ENCODE data around the gene GPR18. TPM values are rescaled to one million over a fixed set of nuclear protein-coding genes. Genes with fewer than 3 reads are reported as not detected.
A peak's percentile ranks its signal among the peaks of the same experiment; 100 is the strongest.

The GPR18 gene
- total RNA-seq, 4 donors from 2014 or later: not detected

DNA sequence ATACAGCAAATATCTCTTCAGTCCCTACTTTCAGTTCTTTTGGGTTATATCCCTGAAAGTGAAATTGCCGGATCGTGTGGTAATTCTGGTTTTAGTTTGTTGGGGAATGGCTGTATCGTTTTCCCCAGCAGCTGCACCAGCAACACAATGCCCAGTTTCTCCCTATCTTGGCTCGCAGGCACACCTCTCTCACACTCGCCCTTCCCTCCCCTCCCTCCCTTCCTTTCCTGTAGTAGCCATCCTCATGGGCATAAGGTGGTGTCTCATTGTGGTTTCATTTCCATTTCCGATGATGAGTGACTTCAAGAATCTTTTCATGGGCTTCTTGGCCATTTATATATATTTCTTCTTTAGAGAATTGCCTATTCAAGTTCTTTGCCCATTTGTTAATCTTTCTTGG lies 8.6 kb upstream of the GPR18 start:
- H3K27me3 ChIP-seq: no peaks in the 10 kb centered on the region
- H3K9me3 ChIP-seq: no peaks in the 10 kb centered on the region
- intact Hi-C loops (cut with DNase I; ENCODE audit: low total_unique reads) (loop anchor here (1.0 to 5.0 kb wide), 3 partner anchors 50 to 91 kb away; partner anchors contain the start of gene UBAC2), in situ Hi-C loops (cut with MboI; ENCODE audit: low sequenced_read_pairs in 4 of 4) (loop anchor here in 3 of 4 donors (5.0 to 25.0 kb wide), 2 partner anchors 170 kb away; no protein-coding TSS in a partner anchor)
- DNase-seq (no peak), ATAC-seq (no peak)
- H3K4me3 ChIP-seq: no peak overlapping the region
- TF ChIP-seq POLR2A (IDR thresholded peaks at IDR 0.05): no peak
- no peak overlapping the region for H3K27ac ChIP-seq
- H3K4me1 ChIP-seq: peaks cover 38 to 43% of the 10 kb centered on the region in 2 donors
- H3K36me3 ChIP-seq: no peaks in the 10 kb centered on the region

DNA sequence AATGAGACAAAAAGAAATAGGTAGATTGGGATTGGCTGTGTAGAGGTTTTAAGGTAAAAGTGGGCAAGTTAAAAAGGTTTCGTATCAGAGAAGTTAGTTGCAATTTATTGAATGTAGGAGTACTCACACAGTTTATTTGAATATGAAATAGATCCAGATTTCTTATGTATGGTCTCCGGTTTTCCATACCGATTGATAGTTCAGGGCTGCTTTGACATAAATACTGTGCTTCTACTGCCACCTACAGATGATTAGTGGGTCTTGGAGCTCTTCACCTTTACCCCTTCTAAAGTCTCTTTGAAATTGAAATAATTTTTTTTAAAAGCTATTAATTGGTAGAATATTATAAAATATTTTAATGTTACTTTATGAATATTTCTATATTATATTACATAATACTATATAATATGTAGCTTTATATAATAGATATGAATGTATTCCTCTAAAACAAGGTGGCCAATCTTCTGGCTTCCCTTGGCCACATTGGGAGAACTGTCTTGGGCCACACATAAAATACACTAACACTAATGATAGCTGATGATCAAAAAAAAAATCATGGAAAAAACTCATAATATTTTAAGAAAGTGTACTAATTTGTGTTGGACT lies 7.7 kb upstream of the GPR18 start:
- Histone ChIP-seq H3K27ac (peak overlapping the region in 2 of 4 donors; percentile 57 to 62), H3K36me3 (no peaks in the 10 kb centered on the region), H3K4me1 (peaks cover 38 to 43% of the 10 kb centered on the region in 2 donors), H3K9me3 (no peaks in the 10 kb centered on the region), H3K4me3 (no peak overlapping the region), H3K27me3 (no peaks in the 10 kb centered on the region)
- no peak for DNase-seq
- in situ Hi-C loops (cut with MboI; ENCODE audit: low sequenced_read_pairs in 4 of 4): loop anchor here in 3 of 4 donors (5.0 to 25.0 kb wide), 2 partner anchors 171 kb away; no protein-coding TSS in a partner anchor
- no peak for TF ChIP-seq POLR2A (IDR thresholded peaks at IDR 0.05)
- TF ChIP-seq, protein P1, sequence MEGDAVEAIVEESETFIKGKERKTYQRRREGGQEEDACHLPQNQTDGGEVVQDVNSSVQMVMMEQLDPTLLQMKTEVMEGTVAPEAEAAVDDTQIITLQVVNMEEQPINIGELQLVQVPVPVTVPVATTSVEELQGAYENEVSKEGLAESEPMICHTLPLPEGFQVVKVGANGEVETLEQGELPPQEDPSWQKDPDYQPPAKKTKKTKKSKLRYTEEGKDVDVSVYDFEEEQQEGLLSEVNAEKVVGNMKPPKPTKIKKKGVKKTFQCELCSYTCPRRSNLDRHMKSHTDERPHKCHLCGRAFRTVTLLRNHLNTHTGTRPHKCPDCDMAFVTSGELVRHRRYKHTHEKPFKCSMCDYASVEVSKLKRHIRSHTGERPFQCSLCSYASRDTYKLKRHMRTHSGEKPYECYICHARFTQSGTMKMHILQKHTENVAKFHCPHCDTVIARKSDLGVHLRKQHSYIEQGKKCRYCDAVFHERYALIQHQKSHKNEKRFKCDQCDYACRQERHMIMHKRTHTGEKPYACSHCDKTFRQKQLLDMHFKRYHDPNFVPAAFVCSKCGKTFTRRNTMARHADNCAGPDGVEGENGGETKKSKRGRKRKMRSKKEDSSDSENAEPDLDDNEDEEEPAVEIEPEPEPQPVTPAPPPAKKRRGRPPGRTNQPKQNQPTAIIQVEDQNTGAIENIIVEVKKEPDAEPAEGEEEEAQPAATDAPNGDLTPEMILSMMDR (IDR thresholded peaks at IDR 0.05 in 4 of 5, conservative IDR thresholded peaks at IDR 0.05 in 1 of 5): peak; percentile 44 to 70 (median 65)
- intact Hi-C loops (cut with DNase I; ENCODE audit: low total_unique reads): loop anchor here (1.0 to 5.0 kb wide), 3 partner anchors 49 to 90 kb away; partner anchors contain the start of gene UBAC2
- peak; percentile 42 to 76 for ATAC-seq

DNA sequence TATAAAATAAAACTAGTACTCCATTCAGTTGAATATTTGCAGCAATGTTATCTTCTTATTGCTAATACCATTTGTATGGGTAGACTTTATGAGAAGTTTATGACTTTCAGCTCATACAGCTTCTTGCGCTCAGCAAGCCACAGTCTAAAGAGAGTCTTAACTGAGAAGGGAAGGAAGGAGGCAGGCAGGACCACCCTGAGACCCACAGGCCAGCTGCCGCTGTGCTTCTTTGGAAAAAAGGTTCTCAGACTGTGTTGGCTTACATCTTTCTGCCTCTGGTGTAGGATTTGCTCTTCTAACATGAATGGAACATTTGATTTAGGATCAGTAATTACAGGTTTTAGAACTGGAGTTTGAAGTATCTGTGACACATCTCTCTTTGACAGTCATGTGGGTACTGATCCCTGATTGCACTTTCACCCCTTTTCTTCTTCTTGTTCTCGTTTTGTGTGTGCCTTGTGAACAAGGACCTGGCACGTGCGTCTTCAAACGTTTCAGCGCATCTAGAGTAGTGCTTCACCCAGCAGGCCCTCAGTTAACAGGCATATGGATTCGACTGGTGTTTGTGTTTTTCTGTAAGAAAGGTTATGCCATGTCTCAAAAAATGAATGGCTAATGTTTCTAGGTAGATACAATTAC lies 7.1 kb upstream of the GPR18 start:
- ATAC-seq: no peak
- H3K4me3 ChIP-seq: no peak overlapping the region
- in situ Hi-C loops (cut with MboI; ENCODE audit: low sequenced_read_pairs in 4 of 4): loop anchor here in 3 of 4 donors (5.0 to 25.0 kb wide), 2 partner anchors 172 kb away; no protein-coding TSS in a partner anchor
- TF ChIP-seq, protein P1 (IDR thresholded peaks at IDR 0.05 in 4 of 5, conservative IDR thresholded peaks at IDR 0.05 in 1 of 5): no peak
- TF ChIP-seq POLR2A (IDR thresholded peaks at IDR 0.05): no peak
- intact Hi-C loops (cut with DNase I; ENCODE audit: low total_unique reads): loop anchor here (5.0 kb wide), 1 partner anchor 48 kb away; no protein-coding TSS in a partner anchor
- no peaks in the 10 kb centered on the region for H3K9me3 ChIP-seq
- no peaks in the 10 kb centered on the region for H3K27me3 ChIP-seq
- peaks cover 36 to 45% of the 10 kb centered on the region in 2 donors for H3K4me1 ChIP-seq
- DNase-seq: no peak
- H3K27ac ChIP-seq: peak overlapping the region in 3 of 4 donors; percentile 34 to 62 (median 57)
- no peaks in the 10 kb centered on the region for H3K36me3 ChIP-seq

DNA sequence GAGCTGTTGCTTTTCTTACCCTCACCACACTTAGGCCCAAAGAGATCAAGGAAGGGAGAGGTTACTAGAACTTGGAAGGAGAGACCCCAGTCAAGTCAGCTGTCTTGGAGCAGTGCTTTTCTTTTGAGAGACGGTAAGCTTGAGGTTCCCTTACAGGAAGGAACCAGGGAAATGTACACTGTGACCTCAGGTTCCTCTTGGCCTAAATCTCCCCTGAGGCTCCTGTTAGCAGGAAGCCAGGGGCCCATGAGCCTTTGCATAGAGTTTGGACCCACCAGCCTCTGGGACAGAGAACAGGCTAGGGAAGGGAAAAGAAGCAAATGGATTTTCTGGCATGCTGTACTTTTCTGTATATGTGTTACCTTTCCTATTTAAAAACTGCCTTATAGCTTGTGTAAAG lies 5.9 kb upstream of the GPR18 start:
- DNase-seq: no peak
- in situ Hi-C loops (cut with MboI; ENCODE audit: low sequenced_read_pairs in 4 of 4) (loop anchor here (5.0 to 25.0 kb wide), 2 partner anchors 87 to 173 kb away; no protein-coding TSS in a partner anchor), intact Hi-C loops (cut with DNase I; ENCODE audit: low total_unique reads) (no loop called here)
- TF ChIP-seq, protein P1 (IDR thresholded peaks at IDR 0.05 in 4 of 5, conservative IDR thresholded peaks at IDR 0.05 in 1 of 5): no peak
- TF ChIP-seq POLR2A (IDR thresholded peaks at IDR 0.05): no peak
- ATAC-seq: peak; percentile 15 to 16
- no peaks in the 10 kb centered on the region for H3K27me3 ChIP-seq
- H3K4me3 ChIP-seq: no peak overlapping the region
- peaks cover 24 to 50% of the 10 kb centered on the region in 2 donors for H3K4me1 ChIP-seq
- no peaks in the 10 kb centered on the region for H3K9me3 ChIP-seq
- no peaks in the 10 kb centered on the region for H3K36me3 ChIP-seq
- peak overlapping the region; percentile 57 to 72 (median 62) for H3K27ac ChIP-seq

Data from gastrocnemius medialis (tissue), 4 donors.